ENCODE results near the gene TARS1. TPM values are rescaled to one million over a fixed set of nuclear protein-coding genes. Genes with fewer than 3 reads are reported as not detected.
A peak's percentile ranks its signal among the peaks of the same experiment; 100 is the strongest.
"Not testable (repeated sequence)": the region's sequence is repeated elsewhere in the genome, so short reads cannot be mapped to it uniquely, and the experiment has no call there.

TARS1 gene
- total RNA-seq, 2 experiments from 2014 or later = 285 to 357 TPM

- CTCF ChIA-PET = interaction anchor here (1.6 kb wide), 1 partner anchor 15 kb away, joined by 7 read pairs; no protein-coding TSS in a partner anchor
- Mint-ChIP-seq H3K9me3 (ENCODE audit: low read depth) (no peaks in the 10 kb centered on the region), H3K4me3 (no peak overlapping the region), H3K4me1 (no peaks in the 10 kb centered on the region), H3K27me3 (peaks cover 2% of the 10 kb centered on the region), H3K36me3 (ENCODE audit: low read depth) (no peaks in the 10 kb centered on the region), H3K27ac (no peak overlapping the region)
- DNase-seq = no peak
- no peak for ATAC-seq
- POLR2A ChIA-PET = no interaction called here
- intact Hi-C loops (cut with DNase I, micrococcal nuclease) = no loop called here
Observed at GRCh38 chr5:33420946-33421345, 19.8 kb upstream of the TARS1 start.

DNA sequence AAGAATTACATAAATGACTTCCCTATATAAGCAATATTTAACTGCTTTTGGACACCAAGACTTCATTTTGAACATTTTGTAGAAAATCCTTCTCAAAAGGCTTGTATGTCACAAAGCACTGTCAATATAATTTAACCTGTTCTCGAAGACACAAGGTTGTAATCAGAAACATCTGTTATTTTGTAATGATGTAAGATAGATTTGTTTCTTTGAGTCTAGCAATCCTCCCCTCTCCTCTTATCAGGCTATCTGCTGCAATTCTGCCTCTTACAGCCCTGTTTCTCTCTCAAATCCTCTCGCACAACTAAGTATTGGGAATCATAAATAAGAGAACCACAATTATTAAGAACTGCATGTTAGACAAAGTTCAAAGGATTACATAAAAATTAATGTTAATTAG is 18.6 kb upstream of the TARS1 start:
- Mint-ChIP-seq H3K36me3 (ENCODE audit: low read depth) (no peaks in the 10 kb centered on the region), H3K27me3 (peaks cover 7% of the 10 kb centered on the region), H3K9me3 (ENCODE audit: low read depth) (no peaks in the 10 kb centered on the region), H3K4me1 (no peaks in the 10 kb centered on the region), H3K27ac (no peak overlapping the region), H3K4me3 (no peak overlapping the region)
- ATAC-seq (no peak), DNase-seq (no peak)
- ChIA-PET CTCF (interaction anchor here (0.7 to 1.6 kb wide), 2 partner anchors 13 to 140 kb away, joined by 3 to 7 read pairs; no protein-coding TSS in a partner anchor), POLR2A (no interaction called here)
- intact Hi-C loops (cut with DNase I, micrococcal nuclease) = loop anchor here in 1 of 2 experiments (2.0 kb wide), 1 partner anchor 713 kb away; no protein-coding TSS in a partner anchor

- H3K4me1 Mint-ChIP-seq = no peaks in the 10 kb centered on the region
- no peak overlapping the region for H3K4me3 Mint-ChIP-seq
- CTCF ChIA-PET = interaction anchor here (0.6 to 1.3 kb wide), 3 partner anchors 141 to 1190 kb away, joined by 3 to 4 read pairs (median 3); no protein-coding TSS in a partner anchor
- POLR2A ChIA-PET = no interaction called here
- intact Hi-C loops (cut with DNase I, micrococcal nuclease) = loop anchor here (1.0 to 2.0 kb wide), 2 partner anchors 714 kb away; no protein-coding TSS in a partner anchor
- DNase-seq (no peak), ATAC-seq (no peak)
- no peaks in the 10 kb centered on the region for H3K9me3 Mint-ChIP-seq (ENCODE audit: low read depth)
- H3K27ac Mint-ChIP-seq = no peak overlapping the region
- H3K36me3 Mint-ChIP-seq (ENCODE audit: low read depth) = no peaks in the 10 kb centered on the region
- peaks cover 12% of the 10 kb centered on the region for H3K27me3 Mint-ChIP-seq
Observed at GRCh38 chr5:33423018-33423630, 17.6 kb upstream of the TARS1 start.

GRCh38 chr5:33425314-33425713 is 15.5 kb upstream of the TARS1 start:
- no peak for DNase-seq
- intact Hi-C loops (cut with DNase I, micrococcal nuclease) = no loop called here
- peaks cover 15% of the 10 kb centered on the region for H3K27me3 Mint-ChIP-seq
- no peaks in the 10 kb centered on the region for H3K9me3 Mint-ChIP-seq (ENCODE audit: low read depth)
- no peak overlapping the region for H3K27ac Mint-ChIP-seq
- H3K4me1 Mint-ChIP-seq = no peaks in the 10 kb centered on the region
- ChIA-PET CTCF (no interaction called here), POLR2A (no interaction called here)
- no peak overlapping the region for H3K4me3 Mint-ChIP-seq
- H3K36me3 Mint-ChIP-seq (ENCODE audit: low read depth) = no peaks in the 10 kb centered on the region
- no peak for ATAC-seq

- CTCF ChIA-PET = interaction anchor here (0.7 to 1.6 kb wide), 2 partner anchors 57 to 539 kb away, joined by 3 to 4 read pairs; no protein-coding TSS in a partner anchor
- Mint-ChIP-seq H3K36me3 (ENCODE audit: low read depth) (no peaks in the 10 kb centered on the region), H3K4me3 (no peak overlapping the region), H3K4me1 (peaks cover 5% of the 10 kb centered on the region), H3K27ac (no peak overlapping the region), H3K27me3 (peaks cover 13% of the 10 kb centered on the region), H3K9me3 (ENCODE audit: low read depth) (no peaks in the 10 kb centered on the region)
- intact Hi-C loops (cut with DNase I, micrococcal nuclease) = loop anchor here (5.0 to 10.0 kb wide), 3 partner anchors 154 to 544 kb away; no protein-coding TSS in a partner anchor
- POLR2A ChIA-PET = no interaction called here
- DNase-seq (no peak), ATAC-seq (no peak)
Observed at GRCh38 chr5:33430983-33431382, 9.8 kb upstream of the TARS1 start.

- Mint-ChIP-seq H3K36me3 (ENCODE audit: low read depth) (no peaks in the 10 kb centered on the region), H3K27ac (no peak overlapping the region), H3K4me3 (no peak overlapping the region), H3K9me3 (ENCODE audit: low read depth) (no peaks in the 10 kb centered on the region), H3K4me1 (peaks cover 8% of the 10 kb centered on the region), H3K27me3 (peaks cover 4% of the 10 kb centered on the region)
- DNase-seq = no peak
- ATAC-seq = no peak
- ChIA-PET CTCF (no interaction called here), POLR2A (no interaction called here)
- intact Hi-C loops (cut with DNase I, micrococcal nuclease) = loop anchor here (5.0 to 10.0 kb wide), 3 partner anchors 152 to 542 kb away; no protein-coding TSS in a partner anchor
Observed at GRCh38 chr5:33432656-33433055, 8.1 kb upstream of the TARS1 start.

DNA sequence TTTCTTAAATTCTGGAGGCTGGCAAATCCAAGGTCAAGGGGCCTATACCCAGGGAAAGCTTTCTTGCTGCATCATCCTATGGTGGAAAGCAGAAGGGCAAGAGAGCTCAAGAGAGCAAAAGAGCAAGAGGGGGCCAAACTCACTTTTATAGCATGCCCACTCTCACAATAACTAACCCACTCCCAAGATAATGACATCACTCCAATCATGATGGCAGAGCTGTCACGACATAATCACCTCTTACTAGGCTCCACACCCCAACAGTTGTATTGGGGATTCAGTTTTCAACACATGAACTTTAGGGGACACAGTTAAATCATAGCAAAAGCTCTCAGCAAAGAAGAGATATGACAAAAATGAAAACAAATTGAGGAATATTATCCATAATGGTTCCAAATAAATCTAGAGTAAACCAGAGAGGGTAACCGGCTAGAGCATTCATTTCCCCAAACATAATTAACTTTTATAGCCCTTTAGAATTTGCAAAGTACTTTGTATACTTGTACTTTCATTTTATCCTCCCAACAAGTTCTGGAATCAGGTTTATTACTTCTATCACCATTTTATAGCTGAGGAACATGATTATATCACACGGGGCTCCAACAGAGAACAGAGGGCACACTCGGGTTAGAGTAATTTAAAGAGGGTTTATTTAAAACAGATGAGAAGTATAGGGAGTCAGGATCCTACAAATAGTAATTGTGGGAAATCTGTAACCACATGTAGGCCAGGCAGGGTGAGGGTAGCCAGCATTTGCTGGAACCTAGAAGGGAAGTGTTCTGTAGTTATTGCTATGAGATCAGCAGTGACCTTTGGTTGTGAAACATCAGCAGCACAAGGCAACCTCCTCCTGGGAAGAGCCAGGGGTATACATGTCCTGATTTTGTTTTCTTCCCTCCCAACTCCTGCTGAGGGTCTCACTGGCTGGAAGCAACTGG is 7.2 kb upstream of the TARS1 start:
- Mint-ChIP-seq H3K4me1 (peaks cover 8% of the 10 kb centered on the region), H3K9me3 (ENCODE audit: low read depth) (no peaks in the 10 kb centered on the region), H3K27me3 (peaks cover 2% of the 10 kb centered on the region), H3K36me3 (ENCODE audit: low read depth) (no peaks in the 10 kb centered on the region), H3K4me3 (no peak overlapping the region), H3K27ac (no peak overlapping the region)
- DNase-seq (no peak), ATAC-seq (no peak)
- intact Hi-C loops (cut with DNase I, micrococcal nuclease) = loop anchor here (5.0 to 10.0 kb wide), 3 partner anchors 151 to 541 kb away; no protein-coding TSS in a partner anchor
- ChIA-PET CTCF (interaction anchor here (0.8 kb wide), 1 partner anchor 501 kb away, joined by 5 read pairs; no protein-coding TSS in a partner anchor), POLR2A (no interaction called here)

DNA sequence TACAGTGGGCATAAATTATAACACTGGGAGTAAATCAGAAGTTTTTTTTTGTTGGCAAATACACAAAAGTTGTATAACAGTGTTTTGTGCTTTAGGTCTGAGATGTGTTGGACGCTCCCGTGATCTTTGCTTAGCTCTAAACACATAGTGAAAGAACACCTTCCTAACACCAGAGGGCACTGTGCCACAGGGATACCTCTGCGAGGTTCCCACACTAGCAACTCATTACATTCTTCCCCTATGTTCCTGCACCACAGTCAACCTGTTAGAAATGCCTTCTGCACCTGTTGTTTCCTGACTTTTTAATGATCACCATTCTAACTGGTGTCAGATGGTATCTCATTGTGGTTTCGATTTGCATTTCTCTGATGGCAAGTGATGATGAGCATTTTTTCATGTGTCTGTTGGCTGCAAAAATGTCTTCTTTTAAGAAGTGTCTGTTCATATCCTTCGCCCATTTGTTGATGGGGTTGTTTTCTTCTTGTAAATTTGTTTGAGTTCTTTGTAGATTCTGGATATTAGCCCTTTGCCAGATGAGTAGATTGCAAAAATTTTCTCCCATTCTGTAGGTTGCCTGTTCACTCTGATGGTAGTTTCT is 4.8 kb upstream of the TARS1 start:
- peaks cover 11% of the 10 kb centered on the region for H3K4me1 Mint-ChIP-seq
- H3K9me3 Mint-ChIP-seq (ENCODE audit: low read depth); H3K27me3 Mint-ChIP-seq; H3K4me3 Mint-ChIP-seq; POLR2A ChIA-PET; H3K36me3 Mint-ChIP-seq (ENCODE audit: low read depth); H3K27ac Mint-ChIP-seq: not testable (repeated sequence)
- CTCF ChIA-PET = interaction anchor here (0.5 to 2.2 kb wide), 10 partner anchors 12 to 1569 kb away, joined by 3 to 15 read pairs (median 5); no protein-coding TSS in a partner anchor
- ATAC-seq (peak; percentile 37), DNase-seq (peak; percentile 79)
- intact Hi-C loops (cut with DNase I, micrococcal nuclease) = loop anchor here (1.0 to 10.0 kb wide), 5 partner anchors 149 to 1031 kb away; no protein-coding TSS in a partner anchor

DNA sequence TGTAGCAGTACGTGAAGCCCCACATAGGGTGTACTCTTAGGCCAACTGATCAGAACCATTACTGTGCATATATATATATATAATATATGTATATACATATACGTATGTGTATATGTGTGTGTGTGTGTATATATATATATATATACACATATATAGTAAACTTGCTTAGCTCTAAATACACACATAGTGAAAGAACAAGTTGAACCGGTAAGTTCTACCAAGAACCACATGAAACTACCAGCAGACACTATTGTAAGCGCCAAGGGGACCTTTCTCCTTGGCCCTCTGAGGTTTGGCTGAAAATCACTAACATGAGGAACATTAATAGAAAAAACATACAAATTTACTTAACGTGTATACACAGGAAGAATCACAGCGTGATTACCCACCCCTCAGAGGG is 1.8 kb upstream of the TARS1 start:
- Mint-ChIP-seq H3K27ac (no peak overlapping the region), H3K4me3 (no peak overlapping the region), H3K4me1 (peaks cover 22% of the 10 kb centered on the region), H3K36me3 (ENCODE audit: low read depth) (peaks cover 10% of the 10 kb centered on the region), H3K9me3 (ENCODE audit: low read depth) (no peaks in the 10 kb centered on the region), H3K27me3 (no peaks in the 10 kb centered on the region)
- ATAC-seq = no peak
- ChIA-PET POLR2A (no interaction called here), CTCF (interaction anchor here (3.5 kb wide), 1 partner anchor 496 kb away, joined by 14 read pairs; no protein-coding TSS in a partner anchor)
- intact Hi-C loops (cut with DNase I, micrococcal nuclease) = loop anchor here (5.0 to 10.0 kb wide), 3 partner anchors 146 to 1028 kb away; no protein-coding TSS in a partner anchor
- no peak for DNase-seq

- Mint-ChIP-seq H3K36me3 (ENCODE audit: low read depth) (peaks cover 15% of the 10 kb centered on the region), H3K27ac (no peak overlapping the region), H3K4me3 (no peak overlapping the region), H3K4me1 (peaks cover 31% of the 10 kb centered on the region), H3K9me3 (ENCODE audit: low read depth) (no peaks in the 10 kb centered on the region), H3K27me3 (no peaks in the 10 kb centered on the region)
- intact Hi-C loops (cut with DNase I, micrococcal nuclease) = loop anchor here (1.0 to 10.0 kb wide), 13 partner anchors 145 to 1907 kb away; partner anchors contain the start of genes AMACR (in 2 of the 2), ZFR (in 2 of the 2), BRIX1 (in 1 of the 2) and C5orf22 (in 1 of the 2)
- ATAC-seq (no peak), DNase-seq (no peak)
- CTCF ChIA-PET = interaction anchor here (0.6 to 3.5 kb wide), 3 partner anchors 21 to 495 kb away, joined by 3 to 14 read pairs (median 5); no protein-coding TSS in a partner anchor
- POLR2A ChIA-PET = interaction anchor here (0.6 to 0.7 kb wide), 3 partner anchors 18 to 1465 kb away, joined by 3 read pairs; no protein-coding TSS in a partner anchor
Observed at GRCh38 chr5:33439905-33440481, 772 bp upstream of the TARS1 start.

Measured in activated CD4-positive, alpha-beta T cell treated with anti-CD3 and anti-CD28 coated beads for 36 hours (primary cell).